ENCODE results near the gene RSRC2. TPM values are rescaled to one million over a fixed set of nuclear protein-coding genes. Genes with fewer than 3 reads are reported as not detected.
"Not testable (repeated sequence)": the region's sequence is repeated elsewhere in the genome, so short reads cannot be mapped to it uniquely, and the experiment has no call there.

Gene RSRC2, protein sequence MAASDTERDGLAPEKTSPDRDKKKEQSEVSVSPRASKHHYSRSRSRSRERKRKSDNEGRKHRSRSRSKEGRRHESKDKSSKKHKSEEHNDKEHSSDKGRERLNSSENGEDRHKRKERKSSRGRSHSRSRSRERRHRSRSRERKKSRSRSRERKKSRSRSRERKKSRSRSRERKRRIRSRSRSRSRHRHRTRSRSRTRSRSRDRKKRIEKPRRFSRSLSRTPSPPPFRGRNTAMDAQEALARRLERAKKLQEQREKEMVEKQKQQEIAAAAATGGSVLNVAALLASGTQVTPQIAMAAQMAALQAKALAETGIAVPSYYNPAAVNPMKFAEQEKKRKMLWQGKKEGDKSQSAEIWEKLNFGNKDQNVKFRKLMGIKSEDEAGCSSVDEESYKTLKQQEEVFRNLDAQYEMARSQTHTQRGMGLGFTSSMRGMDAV
- 156 TPM for polyA plus RNA-seq (2013, experiment 1 of 2)
- polyA plus RNA-seq (2013, experiment 2 of 2), result 156 TPM

DNA sequence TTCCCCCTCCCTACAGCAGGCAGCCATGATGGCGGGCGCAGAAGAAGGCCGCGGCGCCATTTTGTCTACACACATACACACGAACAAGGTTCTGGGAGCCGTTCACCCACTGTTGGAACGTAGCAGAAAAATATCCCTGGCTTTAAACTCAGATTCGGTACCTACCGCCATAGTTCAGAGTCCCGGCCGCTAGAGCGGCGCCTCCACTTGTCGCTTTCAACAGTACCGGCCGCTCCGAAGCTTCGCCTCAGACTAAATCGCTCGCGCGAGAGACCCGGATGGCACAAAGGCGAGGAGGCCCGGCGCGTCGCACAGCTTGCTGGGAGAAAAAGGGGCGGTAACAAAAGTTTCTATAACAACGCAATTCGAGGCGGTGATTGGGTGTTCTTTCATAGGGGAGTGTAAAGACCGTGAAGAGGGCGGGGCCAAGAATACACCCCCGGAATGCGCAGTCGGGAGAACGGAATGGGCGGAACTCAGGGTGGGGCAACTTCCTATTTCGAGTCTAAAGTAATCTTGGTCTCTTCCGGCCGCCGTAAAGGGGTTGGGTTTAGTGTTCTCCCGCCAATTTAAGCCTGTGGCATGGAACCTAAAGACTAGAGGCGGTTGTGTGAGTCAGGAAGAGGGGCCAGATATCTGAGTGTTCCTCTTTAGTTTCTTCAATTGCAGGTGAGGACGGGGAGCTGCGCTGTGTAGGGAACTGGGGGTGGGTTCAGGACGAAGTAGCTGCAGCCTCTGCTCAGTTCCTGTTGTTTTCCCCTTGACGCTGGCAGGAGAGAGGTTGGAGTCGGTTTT is at the start of gene RSRC2, which contains the start of gene KNTC1:
Gene RSRC2 (minus strand): TSS at position 254 of the 795 bp plus-strand sequence. CDS start 83 bp downstream, at position 171.
Gene KNTC1 (plus strand): TSS at position 567 of the 795 bp plus-strand sequence. CDS start 2,815 bp downstream, outside the sequence.
- Histone ChIP-seq H2BK12ac (ENCODE audit: low read length) (no peak within 1 kb of the TSS), H3K23ac (ENCODE audit: low read depth, low read length, poor library complexity) (peak within 1 kb of the TSS; percentile 86), H2AFZ (ENCODE audit: low read length) (peak within 1 kb of the TSS; percentile 82), H3K18ac (ENCODE audit: low read length) (peak within 1 kb of the TSS; percentile 99), H3K36me3 (replicated peaks in 1 of 2; ENCODE audit: control insufficient read depth in 2 of 2, insufficient read depth in 2 of 2, low read length in 2 of 2) (peaks cover 10 to 66% of the 10 kb centered on the region in 2 donors), H3K4me3 (ENCODE audit: low read length in 2 of 2) (peak within 1 kb of the TSS; percentile 76 to 91), H3K27ac (replicated peaks; ENCODE audit: low read length) (peak within 1 kb of the TSS; percentile 96), H4K8ac (ENCODE audit: low read depth, low read length) (peak within 1 kb of the TSS; percentile 95), H3K4me1 (ENCODE audit: control insufficient read depth in 2 of 2, insufficient read depth in 1 of 2, low read depth in 1 of 2, low read length in 2 of 2) (peaks cover 3 to 17% of the 10 kb centered on the region in 2 donors), H3K79me1 (ENCODE audit: low read depth, low read length) (no peaks in the 10 kb centered on the region), H3K27me3 (ENCODE audit: control insufficient read depth in 3 of 3, insufficient read depth in 3 of 3, low read depth in 1 of 3, low read length in 3 of 3) (no peaks in the 10 kb centered on the region), H4K91ac (ENCODE audit: low read depth, low read length, poor library complexity) (no peak within 1 kb of the TSS), H2AK5ac (ENCODE audit: low read depth, low read length) (no peak within 1 kb of the TSS), H3K9ac (ENCODE audit: low read depth, low read length, poor library complexity) (peak within 1 kb of the TSS; percentile 85), H3K14ac (ENCODE audit: low read length) (no peak within 1 kb of the TSS), H2BK120ac (ENCODE audit: low read depth, low read length) (no peak within 1 kb of the TSS), H3K9me3 (replicated peaks in 1 of 2; ENCODE audit: control insufficient read depth in 2 of 2, insufficient read depth in 1 of 2, low read depth in 1 of 2, low read length in 2 of 2) (no peaks in the 10 kb centered on the region), H3K4me2 (ENCODE audit: insufficient read depth, low read length, poor library complexity, severe bottlenecking) (peak within 1 kb of the TSS; percentile 50), H2BK5ac (ENCODE audit: low read length) (peak within 1 kb of the TSS; percentile 83), H3K4ac (ENCODE audit: low read length) (no peak within 1 kb of the TSS), H2BK15ac (ENCODE audit: low read length) (no peak within 1 kb of the TSS)
- peak; percentile 100 for DNase-seq (ENCODE audit: low spot score)
- no CpG with 5 or more reads among the region's 51 CpGs for WGBS, 2 donors (ENCODE audit: extremely low coverage in 2 of 2, insufficient read length in 2 of 2, insufficient replicate concordance in 1 of 2)

DNA sequence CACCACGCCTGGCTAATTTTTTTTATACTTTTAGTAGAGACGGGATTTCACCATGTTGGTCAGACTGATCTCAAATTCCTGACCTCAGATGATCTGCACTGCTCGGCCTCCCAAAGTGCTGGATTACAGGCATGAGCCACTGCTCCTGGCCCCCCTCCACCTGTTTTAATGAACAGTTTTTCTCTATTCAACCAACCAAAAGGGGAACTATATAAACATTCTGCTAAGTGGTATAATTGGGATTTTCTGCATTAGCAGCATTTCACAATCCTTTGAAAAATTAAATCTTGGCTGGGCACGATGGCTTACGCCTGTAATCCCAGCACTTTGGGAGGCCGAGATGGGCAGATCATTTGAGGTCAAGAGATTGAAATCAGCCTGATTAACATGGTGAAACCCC is 45.1 kb upstream of the RSRC2 start:
- H3K36me3 ChIP-seq (replicated peaks in 1 of 2; ENCODE audit: control insufficient read depth in 2 of 2, insufficient read depth in 2 of 2, low read length in 2 of 2), result peaks cover 27 to 100% of the 10 kb centered on the region in 2 donors
- no peak for DNase-seq (ENCODE audit: low spot score)
- WGBS, 2 donors (ENCODE audit: extremely low coverage in 2 of 2, insufficient read length in 2 of 2, insufficient replicate concordance in 1 of 2), result no CpG with 5 or more reads among the region's 6 CpGs

GRCh38 chr12:122570006-122570405 is 43.3 kb upstream of the RSRC2 start:
- H3K23ac ChIP-seq (ENCODE audit: low read depth, low read length, poor library complexity); H2BK5ac ChIP-seq (ENCODE audit: low read length); H3K18ac ChIP-seq (ENCODE audit: low read length); H3K27ac ChIP-seq (replicated peaks; ENCODE audit: low read length); H3K14ac ChIP-seq (ENCODE audit: low read length); H3K9ac ChIP-seq (ENCODE audit: low read depth, low read length, poor library complexity); H3K4me3 ChIP-seq (ENCODE audit: low read length in 2 of 2); H3K27me3 ChIP-seq (ENCODE audit: control insufficient read depth in 3 of 3, insufficient read depth in 3 of 3, low read depth in 1 of 3, low read length in 3 of 3); H3K9me3 ChIP-seq (replicated peaks in 1 of 2; ENCODE audit: control insufficient read depth in 2 of 2, insufficient read depth in 1 of 2, low read depth in 1 of 2, low read length in 2 of 2); H3K4me2 ChIP-seq (ENCODE audit: insufficient read depth, low read length, poor library complexity, severe bottlenecking); H2AFZ ChIP-seq (ENCODE audit: low read length); DNase-seq (ENCODE audit: low spot score); H2BK15ac ChIP-seq (ENCODE audit: low read length); H2BK120ac ChIP-seq (ENCODE audit: low read depth, low read length); H4K91ac ChIP-seq (ENCODE audit: low read depth, low read length, poor library complexity); H2BK12ac ChIP-seq (ENCODE audit: low read length); H3K79me1 ChIP-seq (ENCODE audit: low read depth, low read length); H3K4me1 ChIP-seq (ENCODE audit: control insufficient read depth in 2 of 2, insufficient read depth in 1 of 2, low read depth in 1 of 2, low read length in 2 of 2); H2AK5ac ChIP-seq (ENCODE audit: low read depth, low read length); H4K8ac ChIP-seq (ENCODE audit: low read depth, low read length); H3K4ac ChIP-seq (ENCODE audit: low read length): not testable (repeated sequence)
- no CpG with 5 or more reads among the region's 3 CpGs for WGBS, 2 donors (ENCODE audit: extremely low coverage in 2 of 2, insufficient read length in 2 of 2, insufficient replicate concordance in 1 of 2)
- peaks cover 27 to 100% of the 10 kb centered on the region in 2 donors for H3K36me3 ChIP-seq (replicated peaks in 1 of 2; ENCODE audit: control insufficient read depth in 2 of 2, insufficient read depth in 2 of 2, low read length in 2 of 2)

More for the DNA sequence above, 45.1 kb upstream of the RSRC2 start:
- Histone ChIP-seq H3K9me3 (replicated peaks in 1 of 2; ENCODE audit: control insufficient read depth in 2 of 2, insufficient read depth in 1 of 2, low read depth in 1 of 2, low read length in 2 of 2) (no peaks in the 10 kb centered on the region), H4K8ac (ENCODE audit: low read depth, low read length) (no peak overlapping the region), H3K14ac (ENCODE audit: low read length) (no peak overlapping the region), H3K27ac (replicated peaks; ENCODE audit: low read length) (no peak overlapping the region), H2BK120ac (ENCODE audit: low read depth, low read length) (no peak overlapping the region), H3K79me1 (ENCODE audit: low read depth, low read length) (no peaks in the 10 kb centered on the region), H2AFZ (ENCODE audit: low read length) (no peak overlapping the region), H3K23ac (ENCODE audit: low read depth, low read length, poor library complexity) (no peak overlapping the region), H3K4me2 (ENCODE audit: insufficient read depth, low read length, poor library complexity, severe bottlenecking) (no peak overlapping the region), H2BK15ac (ENCODE audit: low read length) (no peak overlapping the region), H2BK5ac (ENCODE audit: low read length) (no peak overlapping the region), H3K27me3 (ENCODE audit: control insufficient read depth in 3 of 3, insufficient read depth in 3 of 3, low read depth in 1 of 3, low read length in 3 of 3) (no peaks in the 10 kb centered on the region), H3K4me3 (ENCODE audit: low read length in 2 of 2) (no peak overlapping the region), H2BK12ac (ENCODE audit: low read length) (no peak overlapping the region), H3K9ac (ENCODE audit: low read depth, low read length, poor library complexity) (no peak overlapping the region), H2AK5ac (ENCODE audit: low read depth, low read length) (no peak overlapping the region), H4K91ac (ENCODE audit: low read depth, low read length, poor library complexity) (no peak overlapping the region), H3K18ac (ENCODE audit: low read length) (no peak overlapping the region), H3K4ac (ENCODE audit: low read length) (no peak overlapping the region), H3K4me1 (ENCODE audit: control insufficient read depth in 2 of 2, insufficient read depth in 1 of 2, low read depth in 1 of 2, low read length in 2 of 2) (no peaks in the 10 kb centered on the region)

DNA sequence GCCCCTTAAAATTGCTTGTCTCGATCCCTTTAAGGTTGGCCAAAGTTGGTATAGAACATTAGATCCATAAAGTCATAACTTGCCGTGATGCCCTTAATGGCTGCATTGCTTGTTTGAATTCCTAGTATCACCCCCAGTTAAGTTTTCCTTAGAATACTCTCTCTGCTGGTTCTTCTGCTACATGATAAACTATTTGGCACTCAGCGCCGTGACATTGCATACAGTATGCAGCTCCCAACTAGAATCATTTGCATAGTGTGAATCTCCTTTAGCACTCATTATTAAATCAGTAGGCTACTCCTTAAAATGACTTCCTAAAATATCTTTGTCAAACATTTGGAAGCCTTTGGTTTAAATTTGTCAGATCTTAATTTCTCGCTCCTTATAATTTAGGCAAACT is 42.6 kb upstream of the RSRC2 start:
- Histone ChIP-seq H3K4ac (ENCODE audit: low read length) (no peak overlapping the region), H3K4me2 (ENCODE audit: insufficient read depth, low read length, poor library complexity, severe bottlenecking) (no peak overlapping the region), H3K18ac (ENCODE audit: low read length) (no peak overlapping the region), H2BK15ac (ENCODE audit: low read length) (no peak overlapping the region), H2BK120ac (ENCODE audit: low read depth, low read length) (no peak overlapping the region), H3K4me1 (ENCODE audit: control insufficient read depth in 2 of 2, insufficient read depth in 1 of 2, low read depth in 1 of 2, low read length in 2 of 2) (no peaks in the 10 kb centered on the region), H3K9me3 (replicated peaks in 1 of 2; ENCODE audit: control insufficient read depth in 2 of 2, insufficient read depth in 1 of 2, low read depth in 1 of 2, low read length in 2 of 2) (no peaks in the 10 kb centered on the region), H2AK5ac (ENCODE audit: low read depth, low read length) (no peak overlapping the region), H3K4me3 (ENCODE audit: low read length in 2 of 2) (no peak overlapping the region), H4K91ac (ENCODE audit: low read depth, low read length, poor library complexity) (no peak overlapping the region), H4K8ac (ENCODE audit: low read depth, low read length) (no peak overlapping the region), H2BK12ac (ENCODE audit: low read length) (no peak overlapping the region), H3K9ac (ENCODE audit: low read depth, low read length, poor library complexity) (no peak overlapping the region), H3K36me3 (replicated peaks in 1 of 2; ENCODE audit: control insufficient read depth in 2 of 2, insufficient read depth in 2 of 2, low read length in 2 of 2) (peaks cover 24 to 100% of the 10 kb centered on the region in 2 donors), H2BK5ac (ENCODE audit: low read length) (no peak overlapping the region), H3K27ac (replicated peaks; ENCODE audit: low read length) (no peak overlapping the region), H2AFZ (ENCODE audit: low read length) (no peak overlapping the region), H3K79me1 (ENCODE audit: low read depth, low read length) (no peaks in the 10 kb centered on the region), H3K27me3 (ENCODE audit: control insufficient read depth in 3 of 3, insufficient read depth in 3 of 3, low read depth in 1 of 3, low read length in 3 of 3) (no peaks in the 10 kb centered on the region), H3K14ac (ENCODE audit: low read length) (no peak overlapping the region), H3K23ac (ENCODE audit: low read depth, low read length, poor library complexity) (no peak overlapping the region)
- WGBS, 2 donors (ENCODE audit: extremely low coverage in 2 of 2, insufficient read length in 2 of 2, insufficient replicate concordance in 1 of 2), result no CpG with 5 or more reads among the region's 5 CpGs
- no peak for DNase-seq (ENCODE audit: low spot score)
